Activated T-helper 17 cell treated with anti-CD3 and anti-CD28 coated beads, Interleukin-2, amount 50 U/mL, for 72 hours (primary cell): Measurements from ENCODE around the gene DNAJC6. TPM values are rescaled to one million over a fixed set of nuclear protein-coding genes. Genes with fewer than 3 reads are reported as not detected.
"Not testable (repeated sequence)": the region's sequence is repeated elsewhere in the genome, so short reads cannot be mapped to it uniquely, and the experiment has no call there.

Experiments used
- ATAC-seq: fragments of 150-1000 bp; cut with Tn5 transposase; replicated peaks from 2 replicates; pipeline ENCODE4 v1.10.0; 2021; ENCODE audit warnings: mild to moderate bottlenecking, moderate library complexity
- H3K27ac Mint-ChIP-seq: one replicate; pipeline ENCODE4 v1.8.0; 2022; ENCODE audit warnings: mixed read lengths
- H3K27me3 Mint-ChIP-seq: one replicate; pipeline ENCODE4 v1.8.0; 2022; ENCODE audit warnings: mixed read lengths
- H3K36me3 Mint-ChIP-seq: one replicate; pipeline ENCODE4 v1.8.0; 2022; ENCODE audit warnings: low read depth, mild to moderate bottlenecking, mixed read lengths
- H3K4me1 Mint-ChIP-seq: one replicate; pipeline ENCODE4 v1.8.0; 2022; ENCODE audit warnings: mixed read lengths
- H3K4me3 Mint-ChIP-seq: one replicate; pipeline ENCODE4 v1.8.0; 2022; ENCODE audit warnings: mild to moderate bottlenecking, mixed read lengths
- H3K9me3 Mint-ChIP-seq: one replicate; pipeline ENCODE4 v1.8.0; 2022; ENCODE audit warnings: mixed read lengths
- total RNA-seq, 2 donors: library from RNA; stranded (reverse); gene quantifications; one replicate each; pipeline ENCODE4 v1.2.3, GENCODE V29; 2022

The DNAJC6 gene
- total RNA-seq, 2 donors from 2014 or later, result 6.0 to 10.4 TPM

DNA sequence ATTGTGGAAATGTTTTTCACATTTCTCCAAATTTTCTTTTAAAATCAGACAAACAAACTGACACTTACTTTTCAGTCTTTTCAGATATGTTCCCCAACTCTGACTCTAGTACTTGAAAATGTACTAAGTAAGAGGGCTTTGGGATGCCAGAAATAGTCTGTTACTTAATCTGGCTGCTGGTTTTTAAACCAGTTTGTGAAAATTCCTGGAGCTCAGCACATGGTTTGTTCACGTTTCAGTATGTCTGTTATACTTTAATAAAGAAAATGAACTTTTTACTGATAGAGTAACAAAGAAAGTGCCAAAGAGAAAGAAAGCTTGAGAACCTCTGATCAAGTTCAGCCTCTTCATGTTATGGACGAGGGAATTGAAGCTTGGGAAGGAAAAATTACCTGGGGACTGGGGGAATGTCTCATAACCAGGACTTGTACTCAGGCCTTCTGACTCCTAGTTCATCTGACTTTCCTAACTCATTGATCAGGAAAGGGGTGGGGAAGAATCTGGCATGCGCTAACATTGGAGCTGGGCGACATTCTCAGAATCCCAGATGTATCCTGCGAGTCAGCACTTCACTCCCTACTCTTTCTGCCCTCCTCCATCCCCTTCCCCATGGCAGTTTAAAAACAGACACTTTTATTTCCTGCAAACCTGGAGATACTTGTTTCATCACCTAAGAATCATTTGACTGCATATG lies 30.8 kb upstream of the DNAJC6 start:
- H3K9me3 Mint-ChIP-seq, result no peaks in the 10 kb centered on the region
- no peak for ATAC-seq

DNA sequence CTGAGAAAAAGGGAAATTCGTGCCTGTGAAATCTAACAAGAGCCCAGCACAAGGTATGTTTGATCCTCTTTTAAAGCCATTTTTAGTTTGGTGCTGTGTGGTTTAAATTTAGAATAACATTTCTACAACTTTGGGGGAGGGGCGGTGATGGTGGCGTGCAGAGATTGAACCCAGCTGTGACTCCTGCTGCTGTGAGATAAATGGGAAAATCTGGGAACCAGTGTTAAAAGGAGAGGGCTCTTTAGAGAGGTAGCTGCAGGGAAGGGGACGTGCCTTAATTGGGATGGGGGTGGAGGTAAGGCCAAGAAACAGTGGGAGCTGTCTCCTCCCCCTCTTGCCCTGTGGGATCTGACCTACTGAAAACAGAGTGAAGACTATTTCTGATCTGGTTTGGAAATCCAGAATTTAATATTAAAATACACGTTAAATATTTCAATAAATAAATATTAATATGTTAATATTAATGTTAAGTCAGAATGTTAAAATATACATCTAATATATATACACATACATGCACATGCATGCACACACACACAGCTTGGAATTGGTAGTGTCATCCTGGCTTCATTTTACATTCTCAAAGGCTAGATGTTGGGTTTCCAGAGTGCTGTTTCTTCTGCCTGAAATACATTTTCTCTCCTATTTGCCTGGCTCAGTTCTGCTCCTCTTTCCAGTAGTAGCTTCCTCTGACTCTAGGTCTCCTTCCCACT lies 30.1 kb upstream of the DNAJC6 start:
- Mint-ChIP-seq H3K27ac (no peak overlapping the region), H3K9me3 (no peaks in the 10 kb centered on the region), H3K36me3 (no peaks in the 10 kb centered on the region), H3K4me3 (no peak overlapping the region), H3K27me3 (peaks cover 4% of the 10 kb centered on the region), H3K4me1 (no peaks in the 10 kb centered on the region)
- no peak for ATAC-seq

More for the DNA sequence above, 30.8 kb upstream of the DNAJC6 start:
- H3K27me3 Mint-ChIP-seq, result peaks cover 4% of the 10 kb centered on the region
- H3K4me3 Mint-ChIP-seq, result no peak overlapping the region
- H3K36me3 Mint-ChIP-seq, result no peaks in the 10 kb centered on the region
- H3K4me1 Mint-ChIP-seq, result no peaks in the 10 kb centered on the region
- no peak overlapping the region for H3K27ac Mint-ChIP-seq

DNA sequence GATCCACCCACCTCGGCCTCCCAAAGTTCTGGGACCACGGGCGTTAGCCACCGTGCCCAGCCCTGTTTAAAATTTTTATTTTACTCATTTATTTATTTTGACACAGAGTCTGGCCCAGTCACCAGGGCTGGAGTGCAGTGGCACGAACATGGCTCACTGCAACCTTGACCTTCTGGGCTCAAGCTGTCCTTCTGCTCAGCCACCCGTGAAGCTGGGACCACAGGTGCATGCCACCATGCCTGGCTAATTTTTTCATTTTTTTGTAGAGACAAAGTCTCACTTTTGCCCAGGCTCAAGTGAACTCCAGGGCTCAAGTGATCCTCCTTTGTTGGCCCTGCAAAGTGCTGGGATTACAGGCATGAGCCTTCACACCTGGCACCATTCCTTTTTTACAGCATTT lies 27.5 kb upstream of the DNAJC6 start:
- no peaks in the 10 kb centered on the region for H3K27me3 Mint-ChIP-seq
- H3K9me3 Mint-ChIP-seq, result no peaks in the 10 kb centered on the region
- no peak overlapping the region for H3K27ac Mint-ChIP-seq
- H3K4me3 Mint-ChIP-seq, result no peak overlapping the region
- no peaks in the 10 kb centered on the region for H3K36me3 Mint-ChIP-seq
- no peaks in the 10 kb centered on the region for H3K4me1 Mint-ChIP-seq
- no peak for ATAC-seq

DNA sequence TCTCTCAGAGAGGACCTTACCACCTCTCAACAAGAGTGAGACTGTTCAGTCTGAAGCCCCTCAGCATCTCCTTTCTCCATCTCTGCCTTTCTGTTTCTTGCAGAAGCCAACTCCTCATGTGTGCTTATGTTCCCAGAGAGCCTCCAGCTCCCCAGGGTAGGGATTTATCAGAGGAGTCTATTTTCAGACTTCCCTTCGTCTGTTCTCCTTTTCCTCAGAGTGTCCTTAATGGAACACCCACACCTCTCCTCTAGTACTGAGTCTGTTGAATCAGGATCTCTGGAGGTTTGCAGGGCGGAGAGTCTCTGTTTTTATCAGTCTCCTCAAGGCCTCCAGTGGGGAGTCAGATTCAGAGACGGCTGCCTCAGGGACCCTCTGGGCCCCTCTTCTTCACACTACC lies 25.1 kb upstream of the DNAJC6 start:
- Mint-ChIP-seq H3K36me3 (no peaks in the 10 kb centered on the region), H3K9me3 (no peaks in the 10 kb centered on the region), H3K4me3 (no peak overlapping the region), H3K27me3 (no peaks in the 10 kb centered on the region), H3K27ac (peak overlapping the region; percentile 11), H3K4me1 (no peaks in the 10 kb centered on the region)
- no peak for ATAC-seq

DNA sequence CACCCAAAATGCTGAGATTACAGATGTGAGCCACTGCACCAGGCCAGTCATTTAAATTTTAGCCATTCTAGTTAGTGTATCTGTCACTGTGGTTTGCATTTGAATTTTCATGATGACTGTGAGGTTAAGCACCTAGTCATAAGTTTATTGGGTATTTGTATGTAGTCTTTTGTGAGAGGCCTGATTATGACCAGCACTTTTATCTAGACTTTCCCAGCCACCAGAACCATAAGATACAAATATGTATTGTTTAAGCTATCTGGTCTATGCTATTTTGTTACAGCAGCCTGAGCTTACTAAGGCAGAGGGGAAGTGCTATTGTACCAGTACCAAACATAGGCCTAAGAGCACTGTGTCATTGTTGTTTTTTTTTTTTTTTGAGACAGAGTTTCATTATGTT lies 19.9 kb upstream of the DNAJC6 start:
- H3K27ac Mint-ChIP-seq, result no peak overlapping the region
- no peaks in the 10 kb centered on the region for H3K36me3 Mint-ChIP-seq
- ATAC-seq, result peak; percentile 85
- H3K27me3 Mint-ChIP-seq, result no peaks in the 10 kb centered on the region
- H3K9me3 Mint-ChIP-seq, result no peaks in the 10 kb centered on the region
- no peak overlapping the region for H3K4me3 Mint-ChIP-seq
- H3K4me1 Mint-ChIP-seq, result no peaks in the 10 kb centered on the region

DNA sequence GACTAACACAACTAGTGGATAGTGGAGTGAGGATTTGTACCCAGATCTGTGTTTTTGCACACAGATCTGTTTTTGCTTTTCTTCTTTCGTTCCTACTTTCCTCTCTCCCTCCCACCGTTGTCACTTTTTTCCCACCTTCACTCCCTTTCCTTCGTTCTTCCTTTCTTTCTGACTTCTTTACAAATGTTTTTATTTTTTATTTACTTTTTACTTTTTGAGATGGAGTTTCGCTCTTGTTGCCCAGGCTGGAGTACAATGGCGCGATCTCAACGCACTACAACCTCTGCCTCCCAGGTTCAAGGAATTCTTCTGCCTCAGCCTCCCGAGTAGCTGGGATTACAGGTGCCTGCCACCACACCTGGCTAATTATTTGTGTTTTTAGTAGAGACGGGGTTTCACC lies 17.5 kb upstream of the DNAJC6 start:
- not testable (repeated sequence) for H3K36me3 Mint-ChIP-seq, H3K4me1 Mint-ChIP-seq, ATAC-seq, H3K4me3 Mint-ChIP-seq, H3K27ac Mint-ChIP-seq, H3K9me3 Mint-ChIP-seq, H3K27me3 Mint-ChIP-seq

DNA sequence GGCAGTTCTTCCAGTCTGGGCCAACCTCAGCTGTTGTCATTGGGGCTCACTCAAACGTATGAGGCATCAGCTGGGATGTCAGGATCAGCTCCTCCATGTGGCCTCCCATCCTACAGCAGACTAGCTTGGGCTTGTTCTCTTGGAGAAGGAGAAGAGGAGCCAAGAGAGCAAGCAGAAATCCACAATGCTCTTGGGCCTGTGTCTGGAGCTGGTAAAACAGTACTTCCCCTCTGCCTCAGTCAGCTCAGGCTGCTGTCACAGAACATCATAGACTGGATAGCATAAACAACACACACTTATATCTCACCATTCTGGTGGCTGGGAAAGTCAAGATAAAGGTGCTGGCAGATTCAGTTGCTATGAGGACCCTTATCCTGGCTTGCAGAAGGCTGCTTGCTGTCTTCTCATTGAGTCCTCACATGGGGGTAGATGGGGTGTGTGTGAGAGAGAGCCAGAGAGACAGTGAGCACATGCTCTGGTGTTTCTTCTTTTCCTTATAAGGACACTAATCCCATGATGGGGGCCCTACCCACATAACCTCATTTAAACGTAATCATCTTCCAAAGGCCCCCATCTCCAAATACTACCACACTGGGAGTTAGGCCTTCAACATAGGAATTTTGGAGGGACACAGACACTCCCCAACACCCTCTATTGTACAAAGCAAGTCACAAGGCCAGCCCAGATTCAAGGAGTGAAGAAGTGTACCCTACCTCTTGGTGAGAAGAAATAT lies 16.3 kb upstream of the DNAJC6 start:
- H3K9me3 Mint-ChIP-seq, result no peaks in the 10 kb centered on the region
- no peak overlapping the region for H3K27ac Mint-ChIP-seq
- no peak overlapping the region for H3K4me3 Mint-ChIP-seq
- no peak for ATAC-seq
- H3K36me3 Mint-ChIP-seq, result no peaks in the 10 kb centered on the region
- H3K4me1 Mint-ChIP-seq, result no peaks in the 10 kb centered on the region
- no peaks in the 10 kb centered on the region for H3K27me3 Mint-ChIP-seq

DNA sequence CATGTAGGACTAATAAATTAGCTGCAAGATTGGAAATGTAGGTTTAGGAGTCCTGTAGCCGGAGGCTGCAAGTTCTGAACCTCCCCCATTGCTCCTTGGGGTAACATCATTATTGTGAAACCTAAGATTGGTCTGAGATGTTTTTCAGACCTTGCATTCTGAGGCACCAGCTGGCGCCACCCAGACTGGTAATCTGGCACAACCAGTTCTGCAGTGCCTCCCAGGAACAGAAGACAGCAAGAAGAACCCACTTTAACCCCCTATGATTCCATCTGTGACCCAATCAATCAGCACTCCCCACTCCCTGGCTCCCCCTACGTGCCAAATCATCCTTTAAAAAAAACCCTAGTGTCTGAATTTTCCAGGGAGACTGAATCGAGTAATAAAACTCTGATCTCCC lies 11.6 kb upstream of the DNAJC6 start:
- Mint-ChIP-seq H3K4me3 (no peak overlapping the region), H3K27ac (no peak overlapping the region), H3K9me3 (no peaks in the 10 kb centered on the region), H3K4me1 (no peaks in the 10 kb centered on the region), H3K27me3 (no peaks in the 10 kb centered on the region), H3K36me3 (no peaks in the 10 kb centered on the region)
- ATAC-seq, result no peak

DNA sequence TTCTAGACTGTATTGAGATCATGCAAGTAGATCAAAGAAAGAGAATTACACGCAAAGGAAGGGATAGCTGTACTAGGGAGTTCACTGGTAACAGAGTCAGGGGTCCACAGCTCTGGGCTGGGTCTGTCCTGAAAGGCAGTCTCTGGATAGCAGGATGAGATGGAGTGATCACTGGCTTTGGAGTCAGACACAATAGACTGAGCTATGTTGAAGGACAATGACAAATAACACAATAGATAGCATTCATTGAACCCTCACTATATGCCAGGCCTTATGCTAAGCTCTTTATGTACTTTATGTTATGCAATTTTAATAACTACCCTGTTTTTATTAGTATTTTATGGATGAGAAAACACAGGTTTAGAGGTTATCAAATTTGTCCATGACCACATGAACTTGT lies 10.0 kb upstream of the DNAJC6 start:
- Mint-ChIP-seq H3K4me1 (no peaks in the 10 kb centered on the region), H3K27me3 (peaks cover 3% of the 10 kb centered on the region), H3K4me3 (no peak overlapping the region), H3K36me3 (no peaks in the 10 kb centered on the region), H3K27ac (no peak overlapping the region), H3K9me3 (no peaks in the 10 kb centered on the region)
- no peak for ATAC-seq

DNA sequence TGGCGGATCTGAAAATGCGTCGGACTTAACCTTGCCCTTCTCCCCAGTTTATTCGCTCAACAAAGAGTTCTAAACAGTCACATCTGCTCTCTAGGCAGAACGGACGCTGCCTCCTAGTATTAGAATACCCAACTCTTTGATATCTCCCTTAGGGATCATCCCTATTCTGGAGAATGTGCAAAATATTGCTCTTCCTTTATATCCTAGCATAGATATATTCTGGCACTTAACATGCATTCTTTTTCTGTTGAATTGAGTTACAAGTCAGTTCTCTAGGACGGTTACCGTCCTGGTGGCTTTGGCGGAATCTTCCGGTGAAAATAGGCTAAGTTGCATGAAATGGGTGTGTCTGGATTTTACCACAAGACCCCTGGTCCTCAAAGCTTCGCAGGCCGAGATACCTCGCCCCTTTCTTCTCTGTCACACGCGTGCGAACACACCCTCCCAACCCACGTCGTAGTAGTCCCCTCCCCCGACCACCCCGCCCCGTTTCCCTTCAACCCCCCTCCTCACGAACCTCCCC lies 501 bp upstream of the DNAJC6 start:
- Mint-ChIP-seq H3K4me1 (no peaks in the 10 kb centered on the region), H3K4me3 (peak overlapping the region; percentile 56), H3K27me3 (peaks cover 41% of the 10 kb centered on the region)

DNA sequence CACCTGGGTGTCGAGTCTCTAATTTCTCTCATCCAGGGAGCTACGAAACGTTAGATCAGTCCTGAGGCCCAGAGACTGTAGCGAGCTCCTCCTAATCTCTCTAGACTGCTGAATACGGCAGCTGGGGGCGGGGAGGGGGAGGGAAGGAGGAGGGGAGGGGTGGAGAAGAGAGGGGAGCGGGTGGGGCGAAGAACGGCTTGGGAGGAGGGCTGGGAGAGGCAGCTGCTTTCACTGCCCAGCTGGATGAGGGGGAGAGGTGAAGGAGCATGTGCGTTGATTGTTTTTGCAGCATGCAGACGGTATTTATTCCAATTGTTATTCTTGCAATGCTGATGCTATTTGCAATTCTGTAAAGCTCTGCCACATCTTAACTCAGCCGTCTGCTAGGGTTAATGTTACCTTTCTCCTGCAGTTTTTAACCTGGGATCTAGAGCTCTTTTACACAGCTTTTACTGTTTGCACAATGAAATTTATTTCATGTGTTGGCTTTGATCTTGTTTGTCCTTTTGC lies 790 bp downstream of the DNAJC6 start:
- Mint-ChIP-seq H3K27me3 (peaks cover 36% of the 10 kb centered on the region), H3K4me3 (peak overlapping the region; percentile 32)
- ATAC-seq, result no peak

More for the DNA sequence above, 501 bp upstream of the DNAJC6 start:
- no peaks in the 10 kb centered on the region for H3K36me3 Mint-ChIP-seq
- ATAC-seq, result no peak
- no peak overlapping the region for H3K27ac Mint-ChIP-seq
- no peaks in the 10 kb centered on the region for H3K9me3 Mint-ChIP-seq

DNA sequence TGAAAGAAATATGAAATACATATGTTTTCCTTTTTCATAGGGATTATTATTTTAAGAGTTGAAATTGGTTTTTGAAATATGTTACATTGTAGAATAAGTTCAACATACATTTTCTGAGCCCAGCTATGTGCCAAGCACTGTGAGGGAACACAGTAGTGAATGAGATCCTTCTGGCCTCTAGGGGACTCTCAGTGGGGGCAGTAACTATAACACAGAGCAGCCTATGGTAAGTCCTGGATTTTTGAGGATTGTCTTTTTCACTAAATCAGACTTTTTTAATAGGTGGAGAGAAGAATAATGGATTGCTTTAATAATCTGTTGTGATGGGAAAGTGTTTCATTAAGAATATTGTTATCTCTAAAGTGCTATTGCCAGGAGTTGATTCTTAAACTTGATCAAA lies 2.4 kb downstream of the DNAJC6 start:
- Mint-ChIP-seq H3K36me3 (no peaks in the 10 kb centered on the region), H3K27me3 (peaks cover 36% of the 10 kb centered on the region)

More for the DNA sequence above, 790 bp downstream of the DNAJC6 start:
- no peaks in the 10 kb centered on the region for H3K36me3 Mint-ChIP-seq
- no peak overlapping the region for H3K27ac Mint-ChIP-seq
- no peaks in the 10 kb centered on the region for H3K4me1 Mint-ChIP-seq
- no peaks in the 10 kb centered on the region for H3K9me3 Mint-ChIP-seq

DNA sequence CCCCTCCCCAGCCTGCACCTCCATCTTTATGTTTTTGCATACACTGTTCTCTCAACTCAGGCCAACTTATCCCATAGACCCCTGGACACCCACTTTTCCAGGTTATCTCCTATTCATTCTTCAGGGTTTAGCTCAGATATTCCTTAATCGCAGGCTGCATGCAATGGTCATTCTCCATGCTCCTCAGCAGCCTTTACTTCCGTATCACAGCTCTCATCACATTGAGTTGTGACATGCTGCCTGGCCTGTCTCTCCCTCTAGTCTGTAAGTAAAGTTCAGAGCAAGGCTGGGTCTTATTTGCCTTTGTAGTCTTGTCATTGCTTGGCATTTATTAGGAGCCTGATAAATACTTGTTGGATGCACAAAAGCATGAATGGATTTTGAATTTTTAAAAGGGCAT lies 6.9 kb downstream of the DNAJC6 start:
- Mint-ChIP-seq H3K27ac (no peak overlapping the region), H3K27me3 (peaks cover 10% of the 10 kb centered on the region), H3K4me3 (no peak overlapping the region), H3K4me1 (no peaks in the 10 kb centered on the region), H3K9me3 (peaks cover 14% of the 10 kb centered on the region), H3K36me3 (no peaks in the 10 kb centered on the region)
- ATAC-seq, result no peak

More for the DNA sequence above, 2.4 kb downstream of the DNAJC6 start:
- Mint-ChIP-seq H3K4me3 (no peak overlapping the region), H3K4me1 (no peaks in the 10 kb centered on the region), H3K9me3 (no peaks in the 10 kb centered on the region), H3K27ac (no peak overlapping the region)
- no peak for ATAC-seq

DNA sequence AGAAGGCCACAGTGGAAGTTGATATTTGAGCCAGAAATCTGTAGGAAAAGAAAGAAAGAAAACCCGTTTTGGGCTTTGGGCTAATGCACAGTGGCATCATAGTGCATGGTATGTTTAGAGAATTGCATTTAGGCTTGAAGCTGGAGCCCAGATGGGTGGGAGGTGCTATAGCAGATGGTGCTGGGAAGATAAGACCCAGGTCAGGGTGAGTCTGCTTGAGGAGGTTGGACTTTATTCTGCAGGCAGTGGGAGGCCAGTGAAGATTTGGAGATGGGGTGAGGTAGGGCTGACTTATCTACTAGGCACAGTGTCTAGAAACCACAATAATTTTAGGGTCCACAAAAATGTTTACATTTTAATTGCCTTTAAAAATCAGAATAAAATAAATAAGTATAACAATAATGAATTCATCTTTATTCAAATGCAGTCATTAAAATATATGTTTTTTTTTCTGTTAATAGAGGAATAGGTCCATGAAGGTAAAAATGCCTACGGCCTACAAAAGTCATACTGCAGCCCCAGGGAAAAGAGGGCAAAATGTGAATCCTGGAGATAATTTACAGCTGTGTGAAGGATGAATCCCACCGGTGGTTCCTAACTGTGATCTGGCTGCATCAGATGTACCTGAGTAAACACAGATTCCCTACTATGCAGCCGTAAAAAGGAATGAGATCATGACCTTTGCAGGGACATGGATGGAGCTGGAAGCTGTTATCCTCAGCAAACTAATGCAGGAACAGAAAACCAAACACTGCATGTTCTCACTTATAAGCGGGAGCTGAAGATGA lies 8.7 kb downstream of the DNAJC6 start:
- ATAC-seq, result no peak
- Mint-ChIP-seq H3K4me3 (no peak overlapping the region), H3K27ac (no peak overlapping the region), H3K4me1 (peaks cover 1% of the 10 kb centered on the region), H3K9me3 (peaks cover 14% of the 10 kb centered on the region), H3K36me3 (no peaks in the 10 kb centered on the region), H3K27me3 (peaks cover 3% of the 10 kb centered on the region)
